HG03025 (cell line): Measurements from ENCODE around the gene ZSWIM3.
A peak's percentile ranks its signal among the peaks of the same experiment; 100 is the strongest.
"Not testable (repeated sequence)": the region's sequence is repeated elsewhere in the genome, so short reads cannot be mapped to it uniquely, and the experiment has no call there.

ENCODE experiments used
- ATAC-seq: cut with Tn5 transposase; IDR thresholded peaks from one replicate; pipeline ENCODE4 v1.9.1; 2021; ENCODE audit warnings: mild to moderate bottlenecking, moderate library complexity; ENCODE audit not compliant: unreplicated experiment, low FRiP score

Gene ZSWIM3

DNA sequence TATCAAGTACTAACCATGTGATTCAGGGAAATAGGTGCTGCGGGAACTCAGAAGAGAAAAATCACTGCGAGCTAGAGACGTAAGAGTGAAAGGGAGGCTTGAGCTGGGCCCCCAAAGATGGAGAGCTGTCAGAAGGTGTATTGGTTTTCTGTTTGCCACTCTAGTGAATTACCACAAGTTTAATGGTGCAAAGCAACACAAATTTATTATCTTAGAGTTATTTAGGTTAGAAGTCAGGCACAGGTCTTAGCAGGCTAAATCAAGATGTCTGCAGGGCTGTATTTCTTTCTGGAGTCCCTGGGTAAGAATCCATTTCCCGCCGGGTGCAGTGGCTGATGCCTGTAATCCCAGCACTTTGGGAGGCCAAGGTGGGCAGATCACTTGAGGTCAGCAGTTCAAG lies 2.5 kb downstream of the ZSWIM3 start:
- no peak for ATAC-seq

- ATAC-seq, result no peak
Measured at GRCh38 chr20:45860560-45861220, 3.3 kb downstream of the ZSWIM3 start.

GRCh38 chr20:45861221-45862075 lies 4.0 kb downstream of the ZSWIM3 start:
- ATAC-seq, result no peak

DNA sequence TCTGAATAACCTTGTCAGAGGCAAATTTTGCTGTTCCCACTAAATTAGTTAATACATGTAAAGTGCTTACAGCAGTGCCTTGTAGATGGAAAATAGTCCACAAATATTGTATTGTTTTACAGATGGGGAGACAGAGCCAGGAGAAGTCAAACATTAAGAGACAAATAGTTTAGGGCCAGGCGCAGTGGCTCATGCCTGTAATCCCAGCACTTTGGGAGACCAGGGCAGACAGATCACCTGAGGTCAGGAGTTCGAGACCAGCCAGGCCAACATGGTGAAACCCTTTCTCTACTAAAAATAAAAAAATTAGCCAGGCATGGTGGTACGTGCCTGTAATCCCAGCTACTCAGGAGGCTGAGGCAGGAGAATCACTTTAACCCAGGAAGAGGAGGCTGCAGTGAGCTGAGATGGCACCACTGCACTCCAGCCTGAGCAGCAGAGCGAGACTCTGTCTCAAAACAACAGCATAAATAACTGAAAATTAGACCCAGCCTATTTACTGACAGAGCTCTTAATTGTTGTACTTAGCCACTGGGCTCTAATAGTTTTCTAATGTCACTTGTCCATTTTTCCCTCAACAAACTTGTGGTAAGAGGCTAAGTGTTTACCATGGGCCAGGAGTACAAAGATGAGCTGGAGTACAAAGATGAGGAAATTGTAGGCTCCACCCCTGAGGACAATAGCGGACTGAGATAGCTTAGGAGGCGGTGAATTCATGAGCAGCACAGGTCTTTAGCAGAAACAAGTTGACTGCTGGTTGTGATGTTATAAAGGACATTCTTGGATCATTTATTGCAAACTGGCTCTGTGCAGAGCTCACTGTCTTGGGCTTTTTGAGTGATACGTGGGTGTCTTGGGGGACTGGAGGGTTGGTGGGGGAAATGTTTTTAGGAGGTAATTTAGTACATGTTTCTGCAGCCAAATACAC lies 6.4 kb downstream of the ZSWIM3 start:
- ATAC-seq, result no peak

DNA sequence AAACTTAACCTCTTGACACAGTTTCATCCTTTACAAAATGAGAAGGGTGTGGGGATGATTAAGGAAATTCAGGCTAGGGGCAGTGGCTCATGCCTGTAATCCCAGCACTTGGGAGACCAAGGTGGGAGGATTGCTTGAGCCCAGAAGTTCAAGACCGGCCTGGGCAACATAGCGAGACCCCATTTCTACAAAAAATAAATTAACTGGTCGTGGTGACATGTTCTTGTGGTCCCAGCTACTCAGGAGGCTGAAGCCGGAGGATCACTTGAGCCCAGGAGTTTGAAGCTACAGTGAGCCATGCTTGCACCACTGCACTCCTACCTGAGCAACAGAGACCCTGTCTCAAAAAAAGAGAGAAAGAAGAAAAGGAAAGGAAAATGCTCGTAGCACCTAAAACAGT lies 9.0 kb downstream of the ZSWIM3 start:
- no peak for ATAC-seq

GRCh38 chr20:45867136-45867818 lies 9.9 kb downstream of the ZSWIM3 start:
- no peak for ATAC-seq

- ATAC-seq, result no peak
Measured at GRCh38 chr20:45867819-45868176, 10.4 kb downstream of the ZSWIM3 start.

DNA sequence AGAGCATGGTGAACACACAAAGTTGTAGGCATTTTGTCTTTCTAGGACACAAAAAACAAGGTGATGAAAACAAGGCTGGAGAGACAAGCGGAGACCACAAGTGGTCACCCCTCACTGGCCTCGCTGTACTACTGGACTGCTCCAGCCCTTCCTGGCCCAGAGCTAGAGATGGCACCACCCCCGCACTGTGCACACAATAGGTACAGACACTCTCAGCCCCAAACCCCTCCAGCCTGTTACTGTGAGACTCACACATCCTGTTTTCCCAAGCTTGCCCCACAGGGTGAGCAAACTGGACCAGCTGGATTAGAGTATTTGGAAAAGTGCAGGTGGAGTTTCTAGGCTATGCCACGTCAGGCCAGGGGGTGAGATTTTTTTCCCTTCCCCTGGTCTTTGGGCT lies 15.2 kb downstream of the ZSWIM3 start:
- no peak for ATAC-seq

DNA sequence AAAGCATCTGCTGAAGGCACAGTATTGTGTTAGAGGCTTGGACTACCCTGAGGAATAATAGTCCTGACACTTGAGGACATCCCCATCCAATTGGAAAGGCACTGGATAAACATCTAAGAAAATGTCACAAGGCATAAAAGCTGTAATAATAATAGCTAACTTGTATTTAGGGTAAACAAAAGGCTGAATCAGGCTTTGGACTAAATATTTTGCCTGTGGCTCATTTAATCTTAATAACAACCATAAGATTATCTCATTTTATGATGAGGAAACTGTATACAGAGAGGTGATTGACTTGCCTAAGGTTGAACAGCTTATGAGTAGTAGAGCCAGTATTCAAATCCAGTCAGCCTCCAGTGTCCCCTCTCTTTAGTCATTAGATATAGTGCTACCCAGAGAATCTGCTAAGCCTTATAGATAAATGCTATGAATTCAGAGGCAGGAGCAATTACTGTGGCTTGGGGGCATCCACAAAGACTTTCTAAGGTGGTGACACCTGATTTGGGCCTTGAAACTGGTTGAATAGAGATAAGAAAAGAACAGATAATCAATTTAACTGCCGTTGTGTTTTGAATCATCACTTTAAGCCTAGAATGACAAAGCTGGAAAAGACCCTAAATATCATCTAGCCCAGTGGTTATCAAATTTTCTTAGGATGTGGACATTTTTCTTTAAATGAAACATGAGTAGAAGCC lies 16.1 kb downstream of the ZSWIM3 start:
- no peak for ATAC-seq

- not testable (repeated sequence) for ATAC-seq
Measured at GRCh38 chr20:45874104-45874481, 16.7 kb downstream of the ZSWIM3 start.

DNA sequence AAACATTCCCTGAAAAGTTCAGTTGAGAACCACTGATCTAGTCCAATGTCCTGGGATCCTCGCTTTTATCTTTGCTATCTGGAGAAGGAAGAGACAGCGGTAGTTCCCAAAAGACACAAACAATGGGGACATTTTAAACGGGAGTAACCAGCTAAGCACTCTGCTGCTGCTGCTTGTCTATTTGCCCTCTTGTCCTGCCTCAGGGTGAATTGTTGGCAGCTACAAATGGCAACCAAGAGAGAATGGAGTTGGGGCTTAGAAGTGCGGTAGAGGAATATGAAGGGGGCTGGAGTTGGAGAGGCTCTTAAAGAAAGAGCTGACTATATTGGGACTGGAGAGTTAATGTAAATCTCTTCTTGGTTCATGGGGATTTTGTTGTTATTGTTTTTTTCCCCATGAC lies 17.2 kb downstream of the ZSWIM3 start:
- ATAC-seq, result no peak

GRCh38 chr20:45878076-45878761 lies 20.8 kb downstream of the ZSWIM3 start:
- ATAC-seq, result no peak

GRCh38 chr20:45880988-45881788 lies 23.8 kb downstream of the ZSWIM3 start, which contains the start of gene ZSWIM1:
Gene ZSWIM1, plus strand, starts transcription at chr20:45881227. Its CDS starts 1,366 bp downstream, at chr20:45882593.
- ATAC-seq, result peak; percentile 82

DNA sequence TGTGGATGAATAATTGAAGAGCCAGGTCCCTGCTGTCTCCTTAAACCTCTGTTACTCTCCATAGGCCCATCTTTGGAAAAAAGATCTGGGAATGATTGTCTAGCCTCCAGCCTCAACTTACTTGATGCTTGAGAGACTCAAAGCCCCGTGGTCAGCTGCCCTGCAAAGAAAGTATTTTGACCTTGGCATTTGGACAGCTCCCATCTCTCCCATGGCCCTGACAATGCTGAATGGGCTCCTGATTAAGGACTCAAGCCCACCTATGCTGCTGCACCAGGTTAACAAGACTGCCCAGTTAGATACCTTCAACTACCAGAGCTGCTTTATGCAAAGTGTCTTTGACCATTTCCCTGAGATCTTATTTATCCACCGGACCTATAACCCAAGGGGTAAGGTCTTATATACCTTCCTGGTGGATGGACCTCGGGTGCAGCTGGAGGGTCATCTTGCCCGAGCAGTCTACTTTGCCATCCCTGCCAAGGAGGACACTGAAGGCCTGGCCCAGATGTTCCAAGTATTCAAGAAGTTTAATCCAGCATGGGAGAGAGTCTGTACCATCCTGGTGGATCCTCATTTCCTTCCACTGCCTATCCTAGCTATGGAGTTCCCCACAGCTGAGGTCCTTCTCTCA lies 25.2 kb downstream of the ZSWIM3 start:
- ATAC-seq, result no peak

DNA sequence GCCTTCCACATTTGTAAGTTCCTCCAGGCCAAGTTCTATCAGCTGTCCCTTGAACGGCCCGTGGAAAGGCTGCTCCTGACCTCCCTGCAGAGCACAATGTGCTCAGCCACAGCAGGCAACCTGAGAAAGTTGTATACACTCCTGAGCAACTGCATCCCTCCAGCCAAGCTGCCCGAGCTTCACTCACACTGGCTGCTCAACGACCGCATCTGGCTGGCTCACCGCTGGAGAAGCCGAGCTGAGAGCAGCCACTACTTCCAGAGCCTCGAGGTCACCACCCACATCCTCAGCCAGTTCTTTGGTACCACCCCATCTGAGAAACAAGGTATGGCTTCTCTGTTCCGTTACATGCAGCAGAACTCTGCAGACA lies 25.7 kb downstream of the ZSWIM3 start:
- no peak for ATAC-seq

DNA sequence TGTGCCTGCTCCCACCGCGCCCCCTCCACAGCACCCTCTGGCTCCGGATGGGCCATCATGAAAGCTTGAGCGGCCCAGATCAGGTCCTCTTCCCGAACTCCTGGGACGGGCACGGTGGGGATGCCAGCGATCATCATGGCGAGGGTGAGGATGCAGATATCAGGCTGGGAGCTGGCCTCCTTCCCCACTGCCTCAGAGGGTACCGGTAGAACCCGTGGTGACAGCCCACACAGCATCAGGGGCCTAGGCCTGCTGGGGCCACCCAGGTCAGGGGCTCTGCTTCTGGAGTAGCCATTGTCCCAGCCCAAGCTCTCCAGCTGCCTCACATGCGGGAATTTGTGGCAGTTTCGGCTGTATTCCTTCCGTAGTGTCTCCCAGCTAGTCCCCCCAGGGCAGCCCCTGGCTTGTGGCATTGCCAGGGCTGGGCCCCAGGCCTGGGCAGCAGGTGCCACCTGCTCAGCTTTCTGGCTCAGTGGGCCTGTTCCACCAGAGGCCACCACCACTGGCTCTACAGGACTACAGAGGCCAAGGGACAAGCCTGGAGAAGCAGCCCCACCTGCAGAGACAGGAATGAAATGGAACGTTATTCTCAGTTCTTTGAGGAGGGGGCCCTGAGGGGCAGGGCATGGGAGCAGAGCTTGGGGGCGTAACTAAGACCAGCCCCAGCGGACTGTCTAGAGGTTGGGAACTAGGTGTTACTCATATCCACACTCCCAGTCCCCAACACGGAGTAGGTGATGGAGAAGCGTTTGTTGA lies 29.4 kb downstream of the ZSWIM3 start:
- ATAC-seq, result no peak

DNA sequence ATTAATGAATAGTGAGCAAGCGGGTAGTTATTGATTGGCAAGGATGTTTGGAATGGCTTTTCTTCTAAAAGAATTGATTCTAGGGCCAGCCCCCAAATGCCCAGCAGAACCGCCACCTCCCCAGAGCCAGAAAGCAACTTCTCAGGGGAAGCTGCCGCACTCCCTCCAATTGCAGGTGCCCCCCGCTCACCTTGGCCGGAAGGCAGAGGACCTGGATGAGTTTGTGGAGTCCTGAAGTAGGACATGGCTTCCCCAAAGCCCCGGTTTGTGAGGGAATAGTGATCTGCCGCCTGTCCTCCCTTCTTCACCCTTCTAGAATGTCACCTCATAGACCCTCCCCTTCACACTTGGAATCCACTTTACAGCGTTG lies 29.9 kb downstream of the ZSWIM3 start, which contains the start of gene SPATA25:
SPATA25 (minus strand) TSS at position 277 of the 370 bp plus-strand sequence; CDS start at position 245, 32 bp downstream.
- no peak for ATAC-seq
